DOHH2 (cell line): ENCODE data around the gene ANKS4B.

Source experiments
- EZH2phosphoT487 ChIP-seq: fragments of 200-600 bp; sonication (generic); IDR thresholded peaks from 2 replicates; pipeline ENCODE4 v1.6.1; 2017; ENCODE audit warnings: borderline replicate concordance, mild to moderate bottlenecking, antibody characterized with exemption, low read length, moderate library complexity, mixed read lengths
- TF ChIP-seq, protein P1 (sequence below): fragments of 200-600 bp; sonication (generic); IDR thresholded peaks from one replicate; pipeline ENCODE4 v1.5.1; 2014; ENCODE audit warnings: antibody characterized with exemption, mild to moderate bottlenecking, low read depth, low read length; ENCODE audit not compliant: poor library complexity, severe bottlenecking

DNA sequence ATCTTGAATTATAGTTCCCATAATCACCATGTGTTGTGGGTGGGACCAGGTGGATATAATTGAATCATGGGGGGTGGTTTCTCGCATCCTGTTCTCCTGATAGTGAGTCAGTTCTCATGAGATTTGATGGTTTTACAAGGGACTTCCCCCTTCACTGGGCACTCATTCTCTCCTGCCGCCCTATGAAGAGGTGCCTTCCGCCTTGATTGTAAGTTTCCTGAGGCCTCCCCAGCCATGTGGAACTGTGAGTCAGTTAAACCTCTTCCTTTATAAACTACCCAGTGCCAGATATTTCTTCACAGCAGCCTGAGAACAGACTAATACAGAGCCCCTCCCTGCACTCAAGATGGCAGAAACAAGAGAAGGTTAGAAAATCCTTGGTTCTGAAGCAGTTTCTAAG lies 48.7 kb upstream of the ANKS4B start:
- TF ChIP-seq, protein P1, sequence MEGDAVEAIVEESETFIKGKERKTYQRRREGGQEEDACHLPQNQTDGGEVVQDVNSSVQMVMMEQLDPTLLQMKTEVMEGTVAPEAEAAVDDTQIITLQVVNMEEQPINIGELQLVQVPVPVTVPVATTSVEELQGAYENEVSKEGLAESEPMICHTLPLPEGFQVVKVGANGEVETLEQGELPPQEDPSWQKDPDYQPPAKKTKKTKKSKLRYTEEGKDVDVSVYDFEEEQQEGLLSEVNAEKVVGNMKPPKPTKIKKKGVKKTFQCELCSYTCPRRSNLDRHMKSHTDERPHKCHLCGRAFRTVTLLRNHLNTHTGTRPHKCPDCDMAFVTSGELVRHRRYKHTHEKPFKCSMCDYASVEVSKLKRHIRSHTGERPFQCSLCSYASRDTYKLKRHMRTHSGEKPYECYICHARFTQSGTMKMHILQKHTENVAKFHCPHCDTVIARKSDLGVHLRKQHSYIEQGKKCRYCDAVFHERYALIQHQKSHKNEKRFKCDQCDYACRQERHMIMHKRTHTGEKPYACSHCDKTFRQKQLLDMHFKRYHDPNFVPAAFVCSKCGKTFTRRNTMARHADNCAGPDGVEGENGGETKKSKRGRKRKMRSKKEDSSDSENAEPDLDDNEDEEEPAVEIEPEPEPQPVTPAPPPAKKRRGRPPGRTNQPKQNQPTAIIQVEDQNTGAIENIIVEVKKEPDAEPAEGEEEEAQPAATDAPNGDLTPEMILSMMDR, result no peak
- TF ChIP-seq EZH2phosphoT487, result no peak
